Hepatocyte (in vitro differentiated cells): ENCODE results near the gene MGME1.

Source experiments
- EZH2 ChIP-seq: fragments of 200-600 bp; sonication (generic); IDR thresholded peaks from 2 replicates; pipeline ENCODE4 v1.6.1; 2016; ENCODE audit warnings: antibody characterized with exemption, mild to moderate bottlenecking, borderline replicate concordance
- EZH2phosphoT487 ChIP-seq: fragments of 200-600 bp; sonication (generic); IDR thresholded peaks from one replicate; pipeline ENCODE4 v1.6.1; 2018; ENCODE audit warnings: antibody characterized with exemption, mild to moderate bottlenecking, low read depth, moderate library complexity; ENCODE audit not compliant: unreplicated experiment, severe bottlenecking
- TF ChIP-seq, protein P1 (sequence below): fragments of 200-600 bp; sonication (generic); IDR thresholded peaks from 2 replicates; pipeline ENCODE4 v1.5.1; 2016; ENCODE audit warnings: antibody characterized with exemption, mild to moderate bottlenecking; ENCODE audit not compliant: poor library complexity

DNA sequence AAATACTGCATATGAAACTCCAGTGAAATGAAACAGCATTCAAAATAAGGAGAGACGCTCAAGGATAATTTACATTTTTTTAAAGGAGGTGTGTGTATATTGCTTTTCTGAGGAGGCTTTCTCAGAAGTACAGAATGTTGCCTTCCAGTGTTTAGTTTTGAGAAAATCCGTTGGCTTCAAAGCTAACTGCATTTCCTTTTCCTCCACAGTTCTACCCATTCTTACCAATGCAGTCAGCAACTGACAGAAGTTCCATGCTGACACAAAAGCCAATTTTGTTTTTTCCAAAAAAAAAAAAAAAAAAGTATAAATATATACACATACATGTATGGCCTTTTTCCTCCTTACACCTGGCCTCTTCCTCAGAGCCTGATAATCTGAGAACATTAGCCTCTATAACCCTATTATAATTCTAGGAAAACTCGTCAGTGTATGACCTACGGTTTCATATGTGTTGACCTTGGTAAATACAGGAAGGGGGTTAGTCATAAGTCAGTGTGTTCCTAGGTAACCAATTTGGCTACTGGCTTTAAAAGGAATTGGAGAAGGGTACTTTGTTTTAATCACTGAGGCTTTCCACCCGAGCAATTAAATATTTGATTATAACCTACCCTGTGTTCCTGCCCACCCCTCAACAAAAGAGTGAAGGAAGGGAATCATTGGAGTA, 24.2 kb downstream of the MGME1 start:
- TF ChIP-seq, protein P1, sequence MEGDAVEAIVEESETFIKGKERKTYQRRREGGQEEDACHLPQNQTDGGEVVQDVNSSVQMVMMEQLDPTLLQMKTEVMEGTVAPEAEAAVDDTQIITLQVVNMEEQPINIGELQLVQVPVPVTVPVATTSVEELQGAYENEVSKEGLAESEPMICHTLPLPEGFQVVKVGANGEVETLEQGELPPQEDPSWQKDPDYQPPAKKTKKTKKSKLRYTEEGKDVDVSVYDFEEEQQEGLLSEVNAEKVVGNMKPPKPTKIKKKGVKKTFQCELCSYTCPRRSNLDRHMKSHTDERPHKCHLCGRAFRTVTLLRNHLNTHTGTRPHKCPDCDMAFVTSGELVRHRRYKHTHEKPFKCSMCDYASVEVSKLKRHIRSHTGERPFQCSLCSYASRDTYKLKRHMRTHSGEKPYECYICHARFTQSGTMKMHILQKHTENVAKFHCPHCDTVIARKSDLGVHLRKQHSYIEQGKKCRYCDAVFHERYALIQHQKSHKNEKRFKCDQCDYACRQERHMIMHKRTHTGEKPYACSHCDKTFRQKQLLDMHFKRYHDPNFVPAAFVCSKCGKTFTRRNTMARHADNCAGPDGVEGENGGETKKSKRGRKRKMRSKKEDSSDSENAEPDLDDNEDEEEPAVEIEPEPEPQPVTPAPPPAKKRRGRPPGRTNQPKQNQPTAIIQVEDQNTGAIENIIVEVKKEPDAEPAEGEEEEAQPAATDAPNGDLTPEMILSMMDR, result no peak
- TF ChIP-seq EZH2phosphoT487, result no peak
- TF ChIP-seq EZH2, result no peak
